Liver (tissue), 3 donors: ENCODE data around the gene GADL1.

Source experiments
- CTCF ChIP-seq: fragments of 150-350 bp; IDR thresholded peaks from 2 replicates; pipeline ENCODE4 v1.5.1; 2017; ENCODE audit warnings: improper control_type of control experiment, low read depth, low read length; ENCODE audit not compliant: missing input control
- EGR1 ChIP-seq, 2 donors: IDR thresholded peaks; 2 replicates each; pipeline ENCODE4 v1.6.1; 2016 to 2018; ENCODE audit warnings: antibody characterized with exemption in 2 of 2, low read depth in 2 of 2
- FOXA1 ChIP-seq: IDR thresholded peaks from 2 replicates; pipeline ENCODE4 v1.6.1; 2016; ENCODE audit warnings: antibody characterized with exemption
- GABPA ChIP-seq, 2 donors: IDR thresholded peaks in 1 of 2; conservative IDR thresholded peaks in 1 of 2; 2 replicates each; pipeline ENCODE4 v1.6.1; 2016; ENCODE audit warnings: antibody characterized with exemption in 2 of 2, mild to moderate bottlenecking in 1 of 2, moderate library complexity in 1 of 2
- HNF4G ChIP-seq: IDR thresholded peaks from 2 replicates; pipeline ENCODE4 v1.6.1; 2016; ENCODE audit warnings: antibody characterized with exemption
- JUND ChIP-seq, 2 donors: IDR thresholded peaks; 2 replicates each; pipeline ENCODE4 v1.6.1; 2016; ENCODE audit warnings: antibody characterized with exemption in 2 of 2
- MAX ChIP-seq: IDR thresholded peaks from 2 replicates; pipeline ENCODE4 v1.6.1; 2016; ENCODE audit warnings: antibody characterized with exemption
- RAD21 ChIP-seq, 2 donors: IDR thresholded peaks; 2 replicates each; pipeline ENCODE4 v1.6.1; 2016; ENCODE audit warnings: antibody characterized with exemption in 2 of 2, mild to moderate bottlenecking in 2 of 2
- REST ChIP-seq: IDR thresholded peaks from 2 replicates; pipeline ENCODE4 v1.6.1; 2016; ENCODE audit warnings: antibody characterized with exemption, mild to moderate bottlenecking
- RXRA ChIP-seq, 2 donors: IDR thresholded peaks; 2 replicates each; pipeline ENCODE4 v1.6.1; 2017 to 2018; ENCODE audit warnings: antibody characterized with exemption in 2 of 2, mild to moderate bottlenecking in 1 of 2
- SP1 ChIP-seq: IDR thresholded peaks from 2 replicates; pipeline ENCODE4 v1.6.1; 2018; ENCODE audit warnings: antibody characterized with exemption, mild to moderate bottlenecking
- TAF1 ChIP-seq: conservative IDR thresholded peaks from 2 replicates; pipeline ENCODE4 v1.6.1; 2016; ENCODE audit warnings: antibody characterized with exemption, mild to moderate bottlenecking
- YY1 ChIP-seq: IDR thresholded peaks from 2 replicates; pipeline ENCODE4 v1.6.1; 2016; ENCODE audit warnings: antibody characterized with exemption, mild to moderate bottlenecking
- ZBTB33 ChIP-seq: IDR thresholded peaks from 2 replicates; pipeline ENCODE4 v1.6.1; 2016; ENCODE audit warnings: antibody characterized with exemption
- donor health status: healthy.
- donor health status: healthy.

GRCh38 chr3:30915782-30916181, 21.3 kb upstream of the GADL1 start:
- TF ChIP-seq CTCF = no peak
- TF ChIP-seq EGR1 (IDR thresholded peaks at IDR 0.05; ENCODE audit: low read depth in 2 of 2) = no peak
- TF ChIP-seq RXRA (IDR thresholded peaks at IDR 0.05) = peak; percentile 55 to 62
- no peak for TF ChIP-seq GABPA (IDR thresholded peaks at IDR 0.05 in 1 of 2, conservative IDR thresholded peaks at IDR 0.05 in 1 of 2)
- no peak for TF ChIP-seq MAX
- no peak for TF ChIP-seq RAD21 (IDR thresholded peaks at IDR 0.05)
- TF ChIP-seq JUND (IDR thresholded peaks at IDR 0.05) = no peak
- TF ChIP-seq YY1 = no peak
- TF ChIP-seq ZBTB33 = no peak
- no peak for TF ChIP-seq FOXA1
- TF ChIP-seq TAF1 = no peak
- no peak for TF ChIP-seq HNF4G
- TF ChIP-seq SP1 = peak; percentile 25
- TF ChIP-seq REST = no peak
